K562 (cell line): ENCODE measurements around the gene IFI44L.

Source experiments
- BMI1 ChIP-seq: fragments of 150-350 bp; IDR thresholded peaks from 2 replicates; pipeline ENCODE4 v1.6.1; 2014; ENCODE audit warnings: low read length
- CBX3 ChIP-seq, 2 experiments: IDR thresholded peaks; 1 replicate in 1 of 2; 2 replicates in 1 of 2; pipeline ENCODE4 v1.6.1; 2012; ENCODE audit warnings: inconsistent platforms in 2 of 2, low read length in 2 of 2, borderline replicate concordance in 1 of 2, control low read depth in 1 of 2
- EZH2 ChIP-seq: IDR thresholded peaks from 2 replicates; pipeline ENCODE4 v1.6.1; 2012; ENCODE audit warnings: low read depth, mild to moderate bottlenecking, inconsistent platforms, low read length, borderline replicate concordance
- FOXP1 ChIP-seq: sonication (generic); formaldehyde crosslinking; IDR thresholded peaks from 2 replicates; pipeline ENCODE4 v1.8.0; 2022; ENCODE audit warnings: mild to moderate bottlenecking, missing genetic modification reagents
- HDAC6 ChIP-seq: IDR thresholded peaks from 2 replicates; pipeline ENCODE4 v1.6.1; 2012; ENCODE audit warnings: low read depth, mild to moderate bottlenecking, control low read depth, inconsistent platforms, low read length, moderate library complexity
- NR3C1 ChIP-seq: sonication (generic); formaldehyde crosslinking; IDR thresholded peaks from 2 replicates; pipeline ENCODE4 v1.8.1; 2022; ENCODE audit warnings: missing genetic modification reagents
- POLR2A ChIP-seq: fragments of 450-650 bp; conservative IDR thresholded peaks from 2 replicates; pipeline ENCODE4 v1.6.1; 2016
- RAD21 ChIP-seq, 2 experiments: fragments of 250-450 bp in 1 of 2; fragments of 450-650 bp in 1 of 2; sonication (Bioruptor Pico) in 1 of 2; formaldehyde crosslinking in 1 of 2; IDR thresholded peaks in 1 of 2; conservative IDR thresholded peaks in 1 of 2; 2 replicates each; pipeline versions ENCODE4 v1.4.0 to v1.8.0; 2020 to 2022; ENCODE audit warnings: mild to moderate bottlenecking in 2 of 2, moderate library complexity in 1 of 2
- SPI1 ChIP-seq: IDR thresholded peaks from 2 replicates; pipeline ENCODE4 v1.6.1; 2011; ENCODE audit warnings: low read depth, low read length, control low read depth, borderline replicate concordance
- TCF7 ChIP-seq: sonication (generic); IDR thresholded peaks from 2 replicates; pipeline ENCODE4 v1.6.1; 2016; ENCODE audit warnings: antibody characterized with exemption, borderline replicate concordance
- ZBTB8A ChIP-seq: fragments of 450-650 bp; IDR thresholded peaks from 2 replicates; pipeline ENCODE4 v1.6.1; 2018; ENCODE audit warnings: mild to moderate bottlenecking, moderate library complexity; ENCODE audit not compliant: partially characterized antibody
- TF ChIP-seq, protein P1 (sequence below), 3 experiments: IDR thresholded peaks in 2 of 3; conservative IDR thresholded peaks in 1 of 3; 2 replicates each; pipeline ENCODE4 v1.5.1; 2011 to 2012; ENCODE audit warnings: low read length in 3 of 3, mild to moderate bottlenecking in 3 of 3, control low read depth in 2 of 3, improper control_type of control experiment in 1 of 3, inconsistent platforms in 1 of 3, low read depth in 1 of 3, mixed read lengths in 1 of 3, moderate library complexity in 1 of 3; ENCODE audit not compliant: insufficient read depth in 2 of 3
- TF ChIP-seq, protein P2 (sequence below), 2 experiments: fragments of 150-350 bp in 1 of 2; IDR thresholded peaks; 2 replicates each; pipeline ENCODE4 v1.6.1; 2012 to 2016; ENCODE audit warnings: low read depth in 2 of 2, low read length in 2 of 2, mild to moderate bottlenecking in 1 of 2, moderate library complexity in 1 of 2
- TF ChIP-seq, protein P3 (sequence below): sonication (generic); formaldehyde crosslinking; IDR thresholded peaks from 2 replicates; pipeline ENCODE4 v1.8.1; 2022; ENCODE audit warnings: missing genetic modification reagents

DNA sequence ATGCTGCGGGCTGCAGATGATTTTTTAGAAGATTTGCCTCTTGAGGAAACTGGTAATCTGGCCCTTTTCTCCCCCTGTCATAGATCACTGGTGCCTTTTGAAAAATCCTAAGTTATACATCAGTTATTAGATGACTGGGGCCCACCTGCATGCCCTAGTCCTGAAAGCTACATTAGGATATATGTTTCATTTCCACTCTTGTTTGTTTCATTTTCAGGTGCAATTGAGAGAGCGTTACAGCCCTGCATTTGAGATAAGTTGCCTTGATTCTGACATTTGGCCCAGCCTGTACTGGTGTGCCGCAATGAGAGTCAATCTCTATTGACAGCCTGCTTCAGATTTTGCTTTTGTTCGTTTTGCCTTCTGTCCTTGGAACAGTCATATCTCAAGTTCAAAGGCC is 21.3 kb downstream of the IFI44L start:
- TF ChIP-seq EZH2: no peak
- no peak for TF ChIP-seq POLR2A
- no peak for TF ChIP-seq BMI1
- TF ChIP-seq ZBTB8A: no peak
- TF ChIP-seq RAD21 (CRISPR knock-in tag; conservative IDR thresholded peaks at IDR 0.05 in 1 of 2, IDR thresholded peaks at IDR 0.05 in 1 of 2): no peak
- TF ChIP-seq TCF7: no peak
- no peak for TF ChIP-seq CBX3 (IDR thresholded peaks at IDR 0.05; ENCODE audit: borderline replicate concordance in 1 of 2, low read length in 2 of 2)
- TF ChIP-seq SPI1: no peak
- TF ChIP-seq, protein P1, sequence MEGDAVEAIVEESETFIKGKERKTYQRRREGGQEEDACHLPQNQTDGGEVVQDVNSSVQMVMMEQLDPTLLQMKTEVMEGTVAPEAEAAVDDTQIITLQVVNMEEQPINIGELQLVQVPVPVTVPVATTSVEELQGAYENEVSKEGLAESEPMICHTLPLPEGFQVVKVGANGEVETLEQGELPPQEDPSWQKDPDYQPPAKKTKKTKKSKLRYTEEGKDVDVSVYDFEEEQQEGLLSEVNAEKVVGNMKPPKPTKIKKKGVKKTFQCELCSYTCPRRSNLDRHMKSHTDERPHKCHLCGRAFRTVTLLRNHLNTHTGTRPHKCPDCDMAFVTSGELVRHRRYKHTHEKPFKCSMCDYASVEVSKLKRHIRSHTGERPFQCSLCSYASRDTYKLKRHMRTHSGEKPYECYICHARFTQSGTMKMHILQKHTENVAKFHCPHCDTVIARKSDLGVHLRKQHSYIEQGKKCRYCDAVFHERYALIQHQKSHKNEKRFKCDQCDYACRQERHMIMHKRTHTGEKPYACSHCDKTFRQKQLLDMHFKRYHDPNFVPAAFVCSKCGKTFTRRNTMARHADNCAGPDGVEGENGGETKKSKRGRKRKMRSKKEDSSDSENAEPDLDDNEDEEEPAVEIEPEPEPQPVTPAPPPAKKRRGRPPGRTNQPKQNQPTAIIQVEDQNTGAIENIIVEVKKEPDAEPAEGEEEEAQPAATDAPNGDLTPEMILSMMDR (IDR thresholded peaks at IDR 0.05 in 2 of 3, conservative IDR thresholded peaks at IDR 0.05 in 1 of 3; ENCODE audit: insufficient read depth in 2 of 3, low read depth in 1 of 3, low read length in 3 of 3): no peak
- TF ChIP-seq NR3C1: no peak
- no peak for TF ChIP-seq HDAC6
- TF ChIP-seq, protein P2, sequence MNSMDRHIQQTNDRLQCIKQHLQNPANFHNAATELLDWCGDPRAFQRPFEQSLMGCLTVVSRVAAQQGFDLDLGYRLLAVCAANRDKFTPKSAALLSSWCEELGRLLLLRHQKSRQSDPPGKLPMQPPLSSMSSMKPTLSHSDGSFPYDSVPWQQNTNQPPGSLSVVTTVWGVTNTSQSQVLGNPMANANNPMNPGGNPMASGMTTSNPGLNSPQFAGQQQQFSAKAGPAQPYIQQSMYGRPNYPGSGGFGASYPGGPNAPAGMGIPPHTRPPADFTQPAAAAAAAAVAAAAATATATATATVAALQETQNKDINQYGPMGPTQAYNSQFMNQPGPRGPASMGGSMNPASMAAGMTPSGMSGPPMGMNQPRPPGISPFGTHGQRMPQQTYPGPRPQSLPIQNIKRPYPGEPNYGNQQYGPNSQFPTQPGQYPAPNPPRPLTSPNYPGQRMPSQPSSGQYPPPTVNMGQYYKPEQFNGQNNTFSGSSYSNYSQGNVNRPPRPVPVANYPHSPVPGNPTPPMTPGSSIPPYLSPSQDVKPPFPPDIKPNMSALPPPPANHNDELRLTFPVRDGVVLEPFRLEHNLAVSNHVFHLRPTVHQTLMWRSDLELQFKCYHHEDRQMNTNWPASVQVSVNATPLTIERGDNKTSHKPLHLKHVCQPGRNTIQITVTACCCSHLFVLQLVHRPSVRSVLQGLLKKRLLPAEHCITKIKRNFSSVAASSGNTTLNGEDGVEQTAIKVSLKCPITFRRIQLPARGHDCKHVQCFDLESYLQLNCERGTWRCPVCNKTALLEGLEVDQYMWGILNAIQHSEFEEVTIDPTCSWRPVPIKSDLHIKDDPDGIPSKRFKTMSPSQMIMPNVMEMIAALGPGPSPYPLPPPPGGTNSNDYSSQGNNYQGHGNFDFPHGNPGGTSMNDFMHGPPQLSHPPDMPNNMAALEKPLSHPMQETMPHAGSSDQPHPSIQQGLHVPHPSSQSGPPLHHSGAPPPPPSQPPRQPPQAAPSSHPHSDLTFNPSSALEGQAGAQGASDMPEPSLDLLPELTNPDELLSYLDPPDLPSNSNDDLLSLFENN (IDR thresholded peaks at IDR 0.05; ENCODE audit: low read depth in 2 of 2, low read length in 2 of 2): no peak
- TF ChIP-seq FOXP1: no peak
- TF ChIP-seq, protein P3, sequence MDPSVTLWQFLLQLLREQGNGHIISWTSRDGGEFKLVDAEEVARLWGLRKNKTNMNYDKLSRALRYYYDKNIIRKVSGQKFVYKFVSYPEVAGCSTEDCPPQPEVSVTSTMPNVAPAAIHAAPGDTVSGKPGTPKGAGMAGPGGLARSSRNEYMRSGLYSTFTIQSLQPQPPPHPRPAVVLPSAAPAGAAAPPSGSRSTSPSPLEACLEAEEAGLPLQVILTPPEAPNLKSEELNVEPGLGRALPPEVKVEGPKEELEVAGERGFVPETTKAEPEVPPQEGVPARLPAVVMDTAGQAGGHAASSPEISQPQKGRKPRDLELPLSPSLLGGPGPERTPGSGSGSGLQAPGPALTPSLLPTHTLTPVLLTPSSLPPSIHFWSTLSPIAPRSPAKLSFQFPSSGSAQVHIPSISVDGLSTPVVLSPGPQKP (CRISPR knock-in tag): no peak
